HepG2 (cell line): ENCODE data around the gene USP30. TPM values are rescaled to one million over a fixed set of nuclear protein-coding genes. Genes with fewer than 3 reads are reported as not detected.

ENCODE experiments used
- ATAC-seq: fragments of 200-7000 bp; cut with Tn5 transposase; 3 replicates; pipeline ENCODE4 v1.9.1; 2020; ENCODE audit warnings: mild to moderate bottlenecking, moderate library complexity
- BruUV-seq: library from RNA; stranded (reverse); fragments of 400-500 nt; replicated peaks from 2 replicates; lab custom pipeline; 2021; lab: Mats Ljungman, UMichigan
- CTCF ChIA-PET: fragments of 300-600 bp; formaldehyde crosslinking; extraction: SDS; loops from one replicate; lab custom pipeline; 2021; ENCODE audit warnings: low total read pairs, inconsistent platforms, low intra/inter-chr PET ratio; lab: Yijun Ruan, JAX
- POLR2A ChIA-PET: fragments of 350-600 bp; sonication (Branson Sonifier 250); formaldehyde crosslinking; loops from one replicate; lab custom pipeline; 2020; ENCODE audit warnings: antibody characterized with exemption, inconsistent platforms; lab: Yijun Ruan, JAX
- DNase-seq: peaks from one replicate; pipeline ENCODE4 v3.0.0-alpha.2; 2015; ENCODE audit warnings: low spot score
- FAIRE-seq: peaks from 3 replicates; lab custom pipeline; 2011; peaks lifted over from hg19 to GRCh38; lab: Jason Lieb, UNC
- H2AFZ ChIP-seq: one replicate; pipeline ENCODE4 v1.6.1; 2011; ENCODE audit warnings: low read length, inconsistent platforms
- H3K27ac ChIP-seq: fragments of 300-600 bp; 3 replicates; pipeline ENCODE4 v1.8.0; 2011; ENCODE audit warnings: mixed run types, mild to moderate bottlenecking, mixed read lengths, low read length, inconsistent platforms; ENCODE audit not compliant: insufficient read depth; ENCODE audit errors: extremely low read length
- H3K27me3 ChIP-seq, 2 experiments: fragments of 200-600 bp in 1 of 2; 2 replicates in 1 of 2; 3 replicates in 1 of 2; pipeline versions ENCODE4 v1.6.0 to v1.8.0; 2011; ENCODE audit warnings: low read length in 2 of 2, mild to moderate bottlenecking in 2 of 2, moderate library complexity in 2 of 2, inconsistent platforms in 1 of 2; ENCODE audit not compliant: insufficient read depth in 2 of 2, control insufficient read depth in 1 of 2
- H3K36me3 ChIP-seq, 2 experiments: fragments of 200-600 bp in 1 of 2; replicated peaks in 1 of 2; 2 replicates in 1 of 2; 3 replicates in 1 of 2; pipeline versions ENCODE4 v1.5.1 to v1.8.0; 2011; ENCODE audit warnings: low read length in 2 of 2, inconsistent platforms in 1 of 2; ENCODE audit not compliant: insufficient read depth in 2 of 2, control insufficient read depth in 1 of 2
- H3K4me1 ChIP-seq: 2 replicates; pipeline ENCODE4 v1.5.1; 2012; ENCODE audit warnings: low read length, inconsistent platforms; ENCODE audit not compliant: insufficient read depth
- H3K4me2 ChIP-seq: 2 replicates; pipeline ENCODE4 v1.6.0; 2011; ENCODE audit warnings: low read depth, low read length, inconsistent platforms
- H3K4me3 ChIP-seq, 3 experiments: fragments of 200-600 bp in 1 of 3; sonication (generic), shearing (Covaris generic) in 1 of 3; replicated peaks in 1 of 3; 2 replicates each; pipeline ENCODE4 v1.5.1; 2011 to 2016; ENCODE audit warnings: low read length in 3 of 3, inconsistent platforms in 2 of 3, low read depth in 2 of 3, mild to moderate bottlenecking in 2 of 3, control low read depth in 1 of 3, mixed read lengths in 1 of 3; ENCODE audit not compliant: insufficient read depth in 1 of 3
- H3K79me2 ChIP-seq: one replicate; pipeline ENCODE4 v1.6.1; 2011; ENCODE audit warnings: low read length, inconsistent platforms; ENCODE audit not compliant: insufficient read depth
- H3K9ac ChIP-seq: 2 replicates; pipeline ENCODE4 v1.6.0; 2011; ENCODE audit warnings: mild to moderate bottlenecking, low read depth, low read length, inconsistent platforms; ENCODE audit not compliant: insufficient read depth
- H3K9me3 ChIP-seq: 2 replicates; pipeline ENCODE4 v1.5.1; 2012; ENCODE audit warnings: mild to moderate bottlenecking, low read length
- H4K20me1 ChIP-seq: 2 replicates; pipeline ENCODE4 v1.6.0; 2011; ENCODE audit warnings: inconsistent platforms, mild to moderate bottlenecking, low read length, moderate library complexity; ENCODE audit not compliant: insufficient read depth
- ATF3 ChIP-seq: sonication (generic); formaldehyde crosslinking; IDR thresholded peaks from 2 replicates; pipeline ENCODE4 v1.4.0; 2020; ENCODE audit warnings: missing genetic modification reagents
- BCLAF1 ChIP-seq: fragments of 450-650 bp; IDR thresholded peaks from 2 replicates; pipeline ENCODE4 v1.6.1; 2017; ENCODE audit warnings: mild to moderate bottlenecking
- DZIP1 ChIP-seq: sonication (generic); formaldehyde crosslinking; IDR thresholded peaks from 2 replicates; pipeline ENCODE4 v1.5.0; 2020; ENCODE audit warnings: mild to moderate bottlenecking, missing genetic modification reagents
- GATAD1 ChIP-seq: IDR thresholded peaks from 2 replicates; pipeline ENCODE4 v1.6.1; 2016; ENCODE audit warnings: missing genetic modification reagents, missing compliant biosample characterization
- GLMP ChIP-seq: sonication (generic); formaldehyde crosslinking; IDR thresholded peaks from 2 replicates; pipeline ENCODE4 v1.9.0; 2021; ENCODE audit warnings: missing genetic modification reagents, mild to moderate bottlenecking, borderline replicate concordance
- HNF1B ChIP-seq: sonication (generic); formaldehyde crosslinking; IDR thresholded peaks from 2 replicates; pipeline ENCODE4 v1.5.1; 2020; ENCODE audit warnings: mild to moderate bottlenecking, moderate library complexity, missing genetic modification reagents
- LCORL ChIP-seq, 2 experiments: fragments of 450-650 bp in 1 of 2; sonication (generic) in 1 of 2; formaldehyde crosslinking in 1 of 2; IDR thresholded peaks; 2 replicates each; pipeline versions ENCODE4 v1.5.0 to v1.6.1; 2017 to 2020; ENCODE audit warnings: antibody characterized with exemption in 1 of 2, missing genetic modification reagents in 1 of 2
- MED1 ChIP-seq: sonication (generic); formaldehyde crosslinking; IDR thresholded peaks from 2 replicates; pipeline ENCODE4 v1.4.0; 2020; ENCODE audit warnings: missing genetic modification reagents
- MIER2 ChIP-seq: IDR thresholded peaks from 2 replicates; pipeline ENCODE4 v1.6.1; 2016; ENCODE audit warnings: missing biosample characterization, missing genetic modification reagents
- MYC ChIP-seq: sonication (generic); formaldehyde crosslinking; IDR thresholded peaks from 2 replicates; pipeline ENCODE4 v1.9.0; 2021; ENCODE audit warnings: missing genetic modification reagents, borderline replicate concordance
- SNAPC5 ChIP-seq: sonication (generic); formaldehyde crosslinking; IDR thresholded peaks from 2 replicates; pipeline ENCODE4 v1.8.1; 2023; ENCODE audit warnings: mild to moderate bottlenecking, missing genetic modification reagents, borderline replicate concordance
- ZBTB38 ChIP-seq: sonication (generic); formaldehyde crosslinking; IDR thresholded peaks from 2 replicates; pipeline ENCODE4 v1.5.1; 2020; ENCODE audit warnings: mild to moderate bottlenecking, missing genetic modification reagents
- ZFYVE20 ChIP-seq: sonication (generic); formaldehyde crosslinking; IDR thresholded peaks from 2 replicates; pipeline ENCODE4 v1.8.0; 2023; ENCODE audit warnings: low read depth, mild to moderate bottlenecking, moderate library complexity, missing genetic modification reagents, borderline replicate concordance
- ZNF460 ChIP-seq: sonication (generic); formaldehyde crosslinking; IDR thresholded peaks from 2 replicates; pipeline ENCODE4 v1.5.1; 2020; ENCODE audit warnings: missing genetic modification reagents, mild to moderate bottlenecking, borderline replicate concordance
- WGBS: methylation state at CpG from one replicate; pipeline ENCODE4 v1.1.6; 2017; ENCODE audit warnings: low lambda C conversion rate; 5-methylcytosine and 5-hydroxymethylcytosine counted together
- in situ Hi-C: cut with HindIII; loops from 2 replicates; pipeline ENCODE4 v1.10.0; 2017; ENCODE audit warnings: low pct_unique_long_range_greater_than_20kb; ENCODE audit not compliant: extremely low pct_ligation_motif_present
- intact Hi-C: fragments of 100-400 bp; cut with micrococcal nuclease; formaldehyde crosslinking; loops from one replicate; pipeline ENCODE4 v1.10.0; 2022; ENCODE audit not compliant: unreplicated experiment
- polyA plus RNA-seq, 8 experiments: library from polyadenylated mRNA; depleted of rRNA in 3 of 8; stranded (reverse) in 7 of 8; unstranded in 1 of 8; fragments of >200 nt; fragmentation: Illumina TruSeq in 4 of 8; extraction: Trizol in 4 of 8; gene quantifications; 2 replicates each; pipeline versions ENCODE4 v1.2.1 to v1.2.3, GENCODE V29; 2011 to 2016; ENCODE audit warnings: low read depth in 4 of 8, missing spikeins in 1 of 8, mixed read lengths in 1 of 8; ENCODE audit not compliant: insufficient read depth in 1 of 8
- total RNA-seq, 5 experiments: library from RNA; depleted of rRNA; stranded (reverse); fragments of >200 nt; fragmentation: Illumina TruSeq; extraction: Trizol; gene quantifications; 2 replicates each; pipeline ENCODE4 v1.2.3, GENCODE V29; 2016; ENCODE audit warnings: low read depth in 1 of 5

The USP30 gene
- total and polyA plus RNA-seq, 2 of the 13 experiments (the other 11 are each of a cell fraction or from before 2014, with no cell fraction given) = 11.2 to 20.8 TPM

GRCh38 chr12:109112720-109113465, 60.5 kb downstream of the USP30 start:
- ATAC-seq = no peak; the same call in 2 of the 3 replicates
- FAIRE-seq = no peak
- Histone ChIP-seq H3K9ac (peak overlapping the region; percentile 66), H4K20me1 (no peaks in the 10 kb centered on the region), H3K4me3 (peak overlapping the region; percentile 2 to 56 (median 28)), H3K4me2 (peak overlapping the region; percentile 74), H3K27me3 (no peaks in the 10 kb centered on the region), H3K9me3 (no peaks in the 10 kb centered on the region), H2AFZ (no peak overlapping the region), H3K36me3 (peaks cover 3 to 10% of the 10 kb centered on the region in 2 experiments; a peak in 4 of 5 replicates), H3K79me2 (peaks cover 13% of the 10 kb centered on the region), H3K27ac (peak overlapping the region; percentile 79), H3K4me1 (peaks cover 72% of the 10 kb centered on the region)
- in situ Hi-C loops (no loop called here), intact Hi-C loops (no loop called here)
- peak; percentile 29 for DNase-seq
- 34% methylated on average over 11 of the region's 11 CpGs for WGBS
- ChIA-PET POLR2A (interaction anchor here (1.4 to 1.7 kb wide), 2 partner anchors 42 to 86 kb away, joined by 3 to 6 read pairs; no protein-coding TSS in a partner anchor), CTCF (no interaction called here)
- no TSS peak for BruUV-seq
- TF ChIP-seq BCLAF1 (no peak), SNAPC5 (CRISPR knock-in tag) (no peak), MYC (peak; percentile 49; the same call in 1 of the 2 replicates), ATF3 (CRISPR knock-in tag) (no peak), ZFYVE20 (CRISPR knock-in tag) (no peak), MED1 (no peak), DZIP1 (CRISPR knock-in tag) (no peak), GLMP (no peak), HNF1B (no peak), GATAD1 (CRISPR knock-in tag) (no peak), ZNF460 (CRISPR knock-in tag) (no peak), LCORL (IDR thresholded peaks at IDR 0.05) (no peak), LCORL (CRISPR knock-in tag; IDR thresholded peaks at IDR 0.05) (no peak), ZBTB38 (CRISPR knock-in tag) (0 out of 2 replicates have a peak, but pooled peaks have one; percentile 28), MIER2 (no peak)
